HAP-1 (cell line): ENCODE results near the gene IL6R.
"Not testable (repeated sequence)": the region's sequence is repeated elsewhere in the genome, so short reads cannot be mapped to it uniquely, and the experiment has no call there.

Experiments
- DNase-seq, 2 experiments: peaks; one replicate each; pipeline ENCODE4 v3.0.0-alpha.2; 2016 to 2020; ENCODE audit warnings: low spot score in 2 of 2
- H3K27me3 ChIP-seq: fragments of 250-450 bp; sonication (Bioruptor Pico); 2 replicates; pipeline ENCODE4 v1.5.1; 2020; ENCODE audit warnings: low read depth, mild to moderate bottlenecking, moderate library complexity
- H3K36me3 ChIP-seq: fragments of 250-450 bp; sonication (Bioruptor Pico); replicated peaks from 2 replicates; pipeline ENCODE4 v1.5.1; 2020; ENCODE audit warnings: mild to moderate bottlenecking
- H3K4me1 ChIP-seq: fragments of 250-450 bp; sonication (Bioruptor Pico); 2 replicates; pipeline ENCODE4 v1.5.1; 2020; ENCODE audit warnings: mild to moderate bottlenecking
- H3K4me3 ChIP-seq: fragments of 250-450 bp; sonication (Bioruptor Pico); 2 replicates; pipeline ENCODE4 v1.5.1; 2020; ENCODE audit warnings: mild to moderate bottlenecking, moderate library complexity
- H3K9me3 ChIP-seq: fragments of 250-450 bp; sonication (Bioruptor Pico); 2 replicates; pipeline ENCODE4 v1.5.1; 2020; ENCODE audit warnings: mild to moderate bottlenecking, moderate library complexity
- in situ Hi-C: fragments of 300-500 bp; cut with MboI; formaldehyde crosslinking; loops from 3 replicates; pipeline ENCODE4 v1.14.3; 2020; ENCODE audit warnings: low sequenced_read_pairs, inconsistent platforms, mixed read lengths

Gene IL6R

DNA sequence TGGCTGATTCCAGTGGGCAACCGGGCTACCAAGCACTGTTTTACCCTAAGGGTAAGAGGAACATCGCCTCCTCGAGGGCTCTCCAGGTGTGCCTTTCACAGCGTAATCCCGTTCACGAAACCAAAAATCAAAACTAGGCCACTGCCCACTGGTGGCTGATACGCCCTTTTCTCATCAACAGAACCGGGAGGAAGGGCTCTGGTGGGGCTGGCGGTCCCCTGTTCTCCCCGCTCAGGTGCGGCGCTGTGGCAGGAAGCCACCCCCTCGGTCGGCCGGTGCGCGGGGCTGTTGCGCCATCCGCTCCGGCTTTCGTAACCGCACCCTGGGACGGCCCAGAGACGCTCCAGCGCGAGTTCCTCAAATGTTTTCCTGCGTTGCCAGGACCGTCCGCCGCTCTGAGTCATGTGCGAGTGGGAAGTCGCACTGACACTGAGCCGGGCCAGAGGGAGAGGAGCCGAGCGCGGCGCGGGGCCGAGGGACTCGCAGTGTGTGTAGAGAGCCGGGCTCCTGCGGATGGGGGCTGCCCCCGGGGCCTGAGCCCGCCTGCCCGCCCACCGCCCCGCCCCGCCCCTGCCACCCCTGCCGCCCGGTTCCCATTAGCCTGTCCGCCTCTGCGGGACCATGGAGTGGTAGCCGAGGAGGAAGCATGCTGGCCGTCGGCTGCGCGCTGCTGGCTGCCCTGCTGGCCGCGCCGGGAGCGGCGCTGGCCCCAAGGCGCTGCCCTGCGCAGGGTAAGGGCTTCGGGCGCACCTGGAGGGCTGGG lies at the start of gene IL6R:
IL6R (plus strand) TSS at position 360 of the 763 bp plus-strand sequence; CDS start at position 647, 287 bp downstream.
- H3K9me3 ChIP-seq, result no peaks in the 10 kb centered on the region
- peaks cover 5% of the 10 kb centered on the region; the same call in 1 of the 2 replicates for H3K27me3 ChIP-seq
- in situ Hi-C loops, result no loop called here
- DNase-seq, result peak; percentile 31 to 75
- H3K4me3 ChIP-seq, result peak within 1 kb of the TSS; percentile 38
- H3K36me3 ChIP-seq, result no peaks in the 10 kb centered on the region
- no peaks in the 10 kb centered on the region; the same call in 1 of the 2 replicates for H3K4me1 ChIP-seq

GRCh38 chr1:154358519-154358918 lies 46.6 kb upstream of the IL6R start:
- no peak for DNase-seq
- Histone ChIP-seq H3K27me3 (no peaks in the 10 kb centered on the region), H3K4me3 (no peak overlapping the region), H3K4me1 (peaks cover 5% of the 10 kb centered on the region), H3K36me3 (no peaks in the 10 kb centered on the region), H3K9me3 (no peaks in the 10 kb centered on the region)
- in situ Hi-C loops, result no loop called here

- Histone ChIP-seq H3K27me3 (no peaks in the 10 kb centered on the region), H3K36me3 (no peaks in the 10 kb centered on the region), H3K4me3 (no peak overlapping the region), H3K9me3 (no peaks in the 10 kb centered on the region), H3K4me1 (peaks cover 4% of the 10 kb centered on the region; the same call in 1 of the 2 replicates)
- in situ Hi-C loops, result no loop called here
- DNase-seq, result no peak
Measured at GRCh38 chr1:154360288-154360687, 44.9 kb upstream of the IL6R start.

- in situ Hi-C loops, DNase-seq, H3K27me3 ChIP-seq, H3K9me3 ChIP-seq, H3K36me3 ChIP-seq, H3K4me1 ChIP-seq, H3K4me3 ChIP-seq: not testable (repeated sequence)
Measured at GRCh38 chr1:154360881-154361280, 44.3 kb upstream of the IL6R start.

- H3K9me3 ChIP-seq, result no peaks in the 10 kb centered on the region
- H3K4me1 ChIP-seq, result peaks cover 4% of the 10 kb centered on the region; the same call in 1 of the 2 replicates
- no peaks in the 10 kb centered on the region for H3K27me3 ChIP-seq
- no peak overlapping the region for H3K4me3 ChIP-seq
- no peaks in the 10 kb centered on the region for H3K36me3 ChIP-seq
- in situ Hi-C loops, result no loop called here
- DNase-seq, result no peak
Measured at GRCh38 chr1:154361357-154361756, 43.8 kb upstream of the IL6R start.

GRCh38 chr1:154371436-154371835 lies 33.7 kb upstream of the IL6R start:
- in situ Hi-C loops, result no loop called here
- no peaks in the 10 kb centered on the region for H3K36me3 ChIP-seq
- no peaks in the 10 kb centered on the region for H3K4me1 ChIP-seq
- no peak overlapping the region for H3K4me3 ChIP-seq
- no peaks in the 10 kb centered on the region for H3K27me3 ChIP-seq
- no peak for DNase-seq
- no peaks in the 10 kb centered on the region for H3K9me3 ChIP-seq

GRCh38 chr1:154373777-154374357 lies 31.3 kb upstream of the IL6R start:
- H3K4me3 ChIP-seq, H3K36me3 ChIP-seq, H3K9me3 ChIP-seq, DNase-seq, H3K4me1 ChIP-seq, H3K27me3 ChIP-seq, in situ Hi-C loops: not testable (repeated sequence)

DNA sequence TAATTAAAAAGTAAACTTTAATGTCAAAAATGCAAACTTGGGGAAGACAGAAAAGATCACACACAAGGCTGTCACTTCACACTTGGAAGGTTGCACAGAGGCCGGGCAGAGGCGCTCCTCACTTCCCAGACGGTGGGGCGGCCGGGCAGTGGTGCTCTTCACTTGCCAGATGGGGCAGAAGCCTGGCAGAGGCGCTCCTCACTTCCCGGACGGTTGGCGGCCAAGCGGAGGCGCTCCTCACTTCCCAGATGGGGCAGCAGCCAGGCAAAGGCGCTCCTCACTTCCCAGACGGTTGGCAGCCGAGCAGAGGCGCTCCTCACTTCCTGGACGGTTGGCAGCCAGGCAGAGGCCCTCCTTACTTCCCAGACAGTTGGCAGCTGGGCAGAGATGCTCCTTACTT lies 25.8 kb upstream of the IL6R start:
- Histone ChIP-seq H3K36me3 (no peaks in the 10 kb centered on the region), H3K27me3 (no peaks in the 10 kb centered on the region), H3K9me3 (no peaks in the 10 kb centered on the region), H3K4me1 (no peaks in the 10 kb centered on the region), H3K4me3 (no peak overlapping the region)
- in situ Hi-C loops, result no loop called here
- no peak for DNase-seq

GRCh38 chr1:154384650-154385489 lies 20.3 kb upstream of the IL6R start:
- Histone ChIP-seq H3K9me3 (no peaks in the 10 kb centered on the region), H3K27me3 (no peaks in the 10 kb centered on the region), H3K36me3 (no peaks in the 10 kb centered on the region), H3K4me1 (no peaks in the 10 kb centered on the region), H3K4me3 (no peak overlapping the region)
- no peak for DNase-seq
- in situ Hi-C loops, result no loop called here

DNA sequence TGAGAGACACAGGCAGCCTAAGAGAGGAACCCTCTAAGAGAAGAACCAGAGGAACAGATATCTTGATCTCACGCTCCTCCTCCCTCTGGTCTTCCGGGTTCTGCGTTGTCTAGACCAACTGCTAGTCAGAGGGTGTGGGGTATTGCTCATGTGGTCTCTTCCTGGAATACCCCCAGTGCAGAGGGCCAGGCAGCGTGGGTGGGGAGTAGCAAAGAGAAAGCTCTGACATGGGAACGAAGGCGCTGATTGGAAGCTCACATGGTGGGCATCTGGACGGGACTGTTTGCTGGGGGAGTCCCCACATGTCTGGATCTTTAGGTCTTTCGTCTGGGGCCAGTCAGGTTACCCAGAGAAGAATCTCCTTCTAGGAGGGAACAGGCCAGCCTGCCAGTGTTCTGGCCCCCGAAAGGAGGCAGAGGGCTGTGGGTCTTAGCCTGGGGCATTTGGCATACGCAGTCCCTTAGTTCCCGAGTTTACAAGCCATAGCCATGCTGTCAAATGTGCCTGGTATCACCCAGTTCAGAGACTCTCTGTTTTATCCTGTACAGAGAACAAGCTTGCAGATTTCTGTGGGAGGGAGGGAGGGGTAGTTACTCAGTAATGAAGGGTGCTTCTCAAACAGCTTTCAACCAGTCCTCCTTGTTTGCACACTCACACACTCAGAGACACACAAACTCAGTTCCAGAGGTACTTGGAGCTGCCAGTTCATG lies 18.3 kb upstream of the IL6R start:
- DNase-seq, result no peak
- Histone ChIP-seq H3K9me3 (no peaks in the 10 kb centered on the region), H3K27me3 (no peaks in the 10 kb centered on the region), H3K4me1 (no peaks in the 10 kb centered on the region), H3K4me3 (no peak overlapping the region), H3K36me3 (no peaks in the 10 kb centered on the region)
- in situ Hi-C loops, result no loop called here

GRCh38 chr1:154391086-154391770 lies 13.9 kb upstream of the IL6R start:
- H3K36me3 ChIP-seq, result no peaks in the 10 kb centered on the region
- no peaks in the 10 kb centered on the region for H3K27me3 ChIP-seq
- H3K4me1 ChIP-seq, result no peaks in the 10 kb centered on the region
- H3K4me3 ChIP-seq, result no peak overlapping the region
- in situ Hi-C loops, result no loop called here
- no peak for DNase-seq
- H3K9me3 ChIP-seq, result no peaks in the 10 kb centered on the region

- in situ Hi-C loops, result no loop called here
- DNase-seq, result no peak
- no peaks in the 10 kb centered on the region for H3K4me1 ChIP-seq
- H3K4me3 ChIP-seq, result no peak overlapping the region
- no peaks in the 10 kb centered on the region for H3K9me3 ChIP-seq
- no peaks in the 10 kb centered on the region for H3K36me3 ChIP-seq
- no peaks in the 10 kb centered on the region for H3K27me3 ChIP-seq
Measured at GRCh38 chr1:154398141-154398540, 7.0 kb upstream of the IL6R start.

- H3K4me1 ChIP-seq, result no peaks in the 10 kb centered on the region
- no peak for DNase-seq
- H3K36me3 ChIP-seq, result no peaks in the 10 kb centered on the region
- no peaks in the 10 kb centered on the region for H3K27me3 ChIP-seq
- in situ Hi-C loops, result no loop called here
- no peaks in the 10 kb centered on the region for H3K9me3 ChIP-seq
- H3K4me3 ChIP-seq, result no peak overlapping the region
Measured at GRCh38 chr1:154398678-154399077, 6.5 kb upstream of the IL6R start.
